GM12801 (cell line): ENCODE measurements around the gene CEACAM19.

Source experiments
- TF ChIP-seq, protein P1 (sequence below): IDR thresholded peaks from one replicate; pipeline ENCODE4 v1.5.1; 2011; ENCODE audit warnings: control low read depth; ENCODE audit not compliant: insufficient read length; ENCODE audit errors: extremely low read depth

Gene CEACAM19

DNA sequence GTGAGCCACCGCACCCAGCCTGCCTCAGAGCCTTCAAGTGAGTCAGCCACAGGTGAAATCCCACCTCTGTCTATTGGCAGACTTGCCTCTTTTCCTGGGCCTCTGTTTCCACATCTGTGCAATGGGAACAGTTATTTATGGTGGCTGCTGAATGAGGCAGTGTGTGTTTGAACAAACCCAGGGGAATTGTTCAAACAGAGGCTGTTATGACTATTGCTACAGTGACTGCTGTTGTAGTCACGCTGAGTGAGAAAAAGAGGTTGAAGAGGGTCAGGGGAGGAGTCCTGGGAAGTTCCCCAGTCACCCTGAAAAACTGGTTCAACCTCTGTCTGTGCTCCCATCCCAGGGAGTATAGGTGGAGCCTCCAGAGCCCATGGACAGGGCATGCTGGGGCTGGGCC is at the start of gene CEACAM19:
Gene CEACAM19, plus strand, starts transcription at position 83 of the 400 bp plus-strand sequence. CDS start 450 bp downstream, outside the sequence.
- TF ChIP-seq, protein P1, sequence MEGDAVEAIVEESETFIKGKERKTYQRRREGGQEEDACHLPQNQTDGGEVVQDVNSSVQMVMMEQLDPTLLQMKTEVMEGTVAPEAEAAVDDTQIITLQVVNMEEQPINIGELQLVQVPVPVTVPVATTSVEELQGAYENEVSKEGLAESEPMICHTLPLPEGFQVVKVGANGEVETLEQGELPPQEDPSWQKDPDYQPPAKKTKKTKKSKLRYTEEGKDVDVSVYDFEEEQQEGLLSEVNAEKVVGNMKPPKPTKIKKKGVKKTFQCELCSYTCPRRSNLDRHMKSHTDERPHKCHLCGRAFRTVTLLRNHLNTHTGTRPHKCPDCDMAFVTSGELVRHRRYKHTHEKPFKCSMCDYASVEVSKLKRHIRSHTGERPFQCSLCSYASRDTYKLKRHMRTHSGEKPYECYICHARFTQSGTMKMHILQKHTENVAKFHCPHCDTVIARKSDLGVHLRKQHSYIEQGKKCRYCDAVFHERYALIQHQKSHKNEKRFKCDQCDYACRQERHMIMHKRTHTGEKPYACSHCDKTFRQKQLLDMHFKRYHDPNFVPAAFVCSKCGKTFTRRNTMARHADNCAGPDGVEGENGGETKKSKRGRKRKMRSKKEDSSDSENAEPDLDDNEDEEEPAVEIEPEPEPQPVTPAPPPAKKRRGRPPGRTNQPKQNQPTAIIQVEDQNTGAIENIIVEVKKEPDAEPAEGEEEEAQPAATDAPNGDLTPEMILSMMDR, result no peak

DNA sequence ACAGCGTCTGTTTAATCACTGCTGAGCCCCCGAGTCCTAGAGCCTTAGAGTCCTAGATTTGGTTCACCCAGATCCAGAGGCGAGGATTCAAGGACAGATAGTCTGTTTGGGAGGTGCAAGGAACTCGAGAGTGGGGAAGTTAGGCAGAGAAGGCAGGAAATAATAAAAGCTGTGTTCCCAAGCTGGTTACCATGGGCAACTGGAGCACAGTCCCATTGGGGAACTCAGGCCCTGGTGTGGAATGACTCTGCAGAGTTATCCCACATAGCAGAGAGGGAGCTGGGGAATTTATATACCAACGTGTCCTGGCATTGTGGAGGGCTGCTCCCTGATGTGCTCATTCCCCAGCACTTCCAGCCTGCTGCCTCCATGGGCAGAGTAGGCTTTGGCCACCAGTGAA is 48.2 kb upstream of the CEACAM19 start:
- TF ChIP-seq, protein P1, result no peak

- TF ChIP-seq, protein P1, result no peak
These were observed 47.7 kb upstream of the CEACAM19 start for GRCh38 chr19:44623626-44624025.

DNA sequence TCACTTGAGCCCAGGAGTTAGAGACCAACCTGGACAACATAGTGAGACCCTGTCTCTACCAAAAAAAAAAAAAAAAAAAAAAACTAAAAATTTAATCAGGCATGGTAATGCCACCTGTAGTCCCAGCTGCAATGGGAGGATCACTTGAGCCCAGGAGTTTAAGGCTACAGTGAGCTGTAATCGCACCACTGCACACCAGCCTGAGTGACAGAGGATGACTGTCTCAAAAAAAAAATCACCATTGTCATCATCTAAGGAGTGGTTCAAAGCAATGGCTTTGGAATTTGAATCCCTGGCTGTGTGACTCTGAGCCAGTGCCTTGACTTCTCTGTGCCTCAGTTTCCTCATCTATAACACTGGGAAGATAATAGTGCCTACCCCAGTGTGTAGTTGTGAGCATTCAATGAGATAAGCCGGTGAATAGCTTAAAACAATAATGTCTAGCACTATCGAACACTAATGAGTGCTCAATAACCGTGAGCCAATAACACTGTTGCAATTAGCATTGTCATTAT is 46.4 kb upstream of the CEACAM19 start:
- TF ChIP-seq, protein P1, result no peak

GRCh38 chr19:44626048-44626624 is 45.1 kb upstream of the CEACAM19 start:
- TF ChIP-seq, protein P1, result no peak

GRCh38 chr19:44627631-44628030 is 43.7 kb upstream of the CEACAM19 start:
- TF ChIP-seq, protein P1, result no peak

DNA sequence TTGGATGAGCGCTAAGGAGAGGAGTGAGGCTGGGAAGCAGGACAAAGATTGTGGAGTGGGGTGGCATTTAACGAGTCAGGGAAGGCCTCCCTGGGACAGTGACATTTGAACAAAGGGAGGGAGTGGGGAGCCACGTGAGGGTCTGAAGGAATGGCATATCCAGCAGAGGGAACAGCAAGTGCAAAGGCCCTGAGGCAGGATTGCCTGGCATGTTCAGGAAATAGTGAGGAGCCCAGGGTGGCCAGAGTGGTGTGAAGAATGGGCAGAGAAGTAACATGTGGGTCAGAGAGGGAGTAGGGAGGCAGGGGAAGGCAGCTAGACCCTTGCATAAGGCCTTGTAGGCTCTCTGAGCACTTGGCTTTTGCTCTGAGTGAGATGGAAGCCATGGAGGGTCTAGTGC is 42.5 kb upstream of the CEACAM19 start:
- TF ChIP-seq, protein P1, result no peak
